Measurements from ENCODE around the gene GDPD3. TPM values are rescaled to one million over a fixed set of nuclear protein-coding genes. Genes with fewer than 3 reads are reported as not detected.

Gene GDPD3
- total RNA-seq, 1 experiment from 2014 or later = 0.43 TPM

GRCh38 chr16:30060836-30061554 is 52.3 kb downstream of the GDPD3 start:
- Histone ChIP-seq H3K4me3 (no peak overlapping the region), H3K36me3 (peaks cover 30% of the 10 kb centered on the region), H3K27me3 (no peaks in the 10 kb centered on the region), H3K9me3 (no peaks in the 10 kb centered on the region)
- no peak for DNase-seq

- Histone ChIP-seq H3K9me3 (no peaks in the 10 kb centered on the region), H3K4me3 (no peak overlapping the region), H3K27me3 (no peaks in the 10 kb centered on the region), H3K36me3 (peaks cover 31% of the 10 kb centered on the region)
- no peak for DNase-seq
Observed at GRCh38 chr16:30060346-30060745, 53.0 kb downstream of the GDPD3 start.

GRCh38 chr16:30054959-30055553 is 58.3 kb downstream of the GDPD3 start:
- Histone ChIP-seq H3K36me3 (peaks cover 19% of the 10 kb centered on the region), H3K4me3 (no peak overlapping the region), H3K27me3 (no peaks in the 10 kb centered on the region), H3K9me3 (no peaks in the 10 kb centered on the region)
- DNase-seq = no peak

Other genes with a start within 250 kb of the GDPD3 start
- 18.0 and 28.5 TPM in 2 replicates for gene SEZ6L2, start 214.0 kb downstream of the GDPD3 start, total RNA-seq (2014; rRNA removed; shearing (Covaris generic); ENCODE audit: low replicate concordance)
- gene ASPHD1, start 213.0 kb downstream of the GDPD3 start, total RNA-seq (2014; rRNA removed; shearing (Covaris generic); ENCODE audit: low replicate concordance) = 48.3 and 73.0 TPM in 2 replicates
- 5.1 and 7.6 TPM in 2 replicates for gene KCTD13, start 187.3 kb downstream of the GDPD3 start, total RNA-seq (2014; rRNA removed; shearing (Covaris generic); ENCODE audit: low replicate concordance)
- gene TMEM219, start 151.5 kb downstream of the GDPD3 start, total RNA-seq (2014; rRNA removed; shearing (Covaris generic); ENCODE audit: low replicate concordance) = 96.9 and 121 TPM in 2 replicates
- gene TAOK2, start 139.7 kb downstream of the GDPD3 start, total RNA-seq (2014; rRNA removed; shearing (Covaris generic); ENCODE audit: low replicate concordance) = 41.3 and 59.4 TPM in 2 replicates
- 6.5 and 25.9 TPM in 2 replicates for gene HIRIP3, start 117.9 kb downstream of the GDPD3 start, total RNA-seq (2014; rRNA removed; shearing (Covaris generic); ENCODE audit: low replicate concordance)
- gene INO80E, start 117.3 kb downstream of the GDPD3 start, total RNA-seq (2014; rRNA removed; shearing (Covaris generic); ENCODE audit: low replicate concordance) = 97.4 and 290 TPM in 2 replicates
- not detected in 2 replicates for gene DOC2A, start 102.5 kb downstream of the GDPD3 start, total RNA-seq (2014; rRNA removed; shearing (Covaris generic); ENCODE audit: low replicate concordance)
- not detected in 2 replicates for gene C16orf92, start 90.3 kb downstream of the GDPD3 start, total RNA-seq (2014; rRNA removed; shearing (Covaris generic); ENCODE audit: low replicate concordance)
- gene TLCD3B, start 82.3 kb downstream of the GDPD3 start, total RNA-seq (2014; rRNA removed; shearing (Covaris generic); ENCODE audit: low replicate concordance) = 0.20 TPM in 1 of 2 replicates, not detected in the other
- gene ALDOA, start 47.8 kb downstream of the GDPD3 start, total RNA-seq (2014; rRNA removed; shearing (Covaris generic); ENCODE audit: low replicate concordance) = 911 and 1,101 TPM in 2 replicates
- gene PPP4C, start 37.5 kb downstream of the GDPD3 start, total RNA-seq (2014; rRNA removed; shearing (Covaris generic); ENCODE audit: low replicate concordance) = 127 and 193 TPM in 2 replicates
- gene TBX6, start 21.6 kb downstream of the GDPD3 start, total RNA-seq (2014; rRNA removed; shearing (Covaris generic); ENCODE audit: low replicate concordance) = 0.30 TPM in 1 of 2 replicates, not detected in the other
- gene YPEL3, start 17.3 kb downstream of the GDPD3 start, total RNA-seq (2014; rRNA removed; shearing (Covaris generic); ENCODE audit: low replicate concordance) = 1.5 and 13.1 TPM in 2 replicates
- gene MAPK3, start 9.7 kb upstream of the GDPD3 start, total RNA-seq (2014; rRNA removed; shearing (Covaris generic); ENCODE audit: low replicate concordance) = 13.3 and 20.0 TPM in 2 replicates
- 1.9 and 3.1 TPM in 2 replicates for gene CORO1A, start 70.1 kb upstream of the GDPD3 start, total RNA-seq (2014; rRNA removed; shearing (Covaris generic); ENCODE audit: low replicate concordance)
- 64.7 and 122 TPM in 2 replicates for gene BOLA2B, start 80.1 kb upstream of the GDPD3 start, total RNA-seq (2014; rRNA removed; shearing (Covaris generic); ENCODE audit: low replicate concordance)
- 30.9 and 54.9 TPM in 2 replicates for gene SLX1A, start 80.3 kb upstream of the GDPD3 start, total RNA-seq (2014; rRNA removed; shearing (Covaris generic); ENCODE audit: low replicate concordance)
- gene SULT1A3, start 85.7 kb upstream of the GDPD3 start, total RNA-seq (2014; rRNA removed; shearing (Covaris generic); ENCODE audit: low replicate concordance) = 4.8 and 18.5 TPM in 2 replicates
- gene NPIPB13, start 134.9 kb upstream of the GDPD3 start, total RNA-seq (2014; rRNA removed; shearing (Covaris generic); ENCODE audit: low replicate concordance) = 0.89 and 4.2 TPM in 2 replicates
- gene CD2BP2, start 241.8 kb upstream of the GDPD3 start, total RNA-seq (2014; rRNA removed; shearing (Covaris generic); ENCODE audit: low replicate concordance) = 43.8 and 70.0 TPM in 2 replicates

All from MG63 (cell line).